NCI-H748 treated with DMSO at 0.1 percent for 48 hours (cell line): ENCODE results near the gene THAP7.

ENCODE experiments used
- DNase-seq: peaks from one replicate; lab custom pipeline; 2025; lab: John Stamatoyannopoulos, UW

THAP7 gene

DNA sequence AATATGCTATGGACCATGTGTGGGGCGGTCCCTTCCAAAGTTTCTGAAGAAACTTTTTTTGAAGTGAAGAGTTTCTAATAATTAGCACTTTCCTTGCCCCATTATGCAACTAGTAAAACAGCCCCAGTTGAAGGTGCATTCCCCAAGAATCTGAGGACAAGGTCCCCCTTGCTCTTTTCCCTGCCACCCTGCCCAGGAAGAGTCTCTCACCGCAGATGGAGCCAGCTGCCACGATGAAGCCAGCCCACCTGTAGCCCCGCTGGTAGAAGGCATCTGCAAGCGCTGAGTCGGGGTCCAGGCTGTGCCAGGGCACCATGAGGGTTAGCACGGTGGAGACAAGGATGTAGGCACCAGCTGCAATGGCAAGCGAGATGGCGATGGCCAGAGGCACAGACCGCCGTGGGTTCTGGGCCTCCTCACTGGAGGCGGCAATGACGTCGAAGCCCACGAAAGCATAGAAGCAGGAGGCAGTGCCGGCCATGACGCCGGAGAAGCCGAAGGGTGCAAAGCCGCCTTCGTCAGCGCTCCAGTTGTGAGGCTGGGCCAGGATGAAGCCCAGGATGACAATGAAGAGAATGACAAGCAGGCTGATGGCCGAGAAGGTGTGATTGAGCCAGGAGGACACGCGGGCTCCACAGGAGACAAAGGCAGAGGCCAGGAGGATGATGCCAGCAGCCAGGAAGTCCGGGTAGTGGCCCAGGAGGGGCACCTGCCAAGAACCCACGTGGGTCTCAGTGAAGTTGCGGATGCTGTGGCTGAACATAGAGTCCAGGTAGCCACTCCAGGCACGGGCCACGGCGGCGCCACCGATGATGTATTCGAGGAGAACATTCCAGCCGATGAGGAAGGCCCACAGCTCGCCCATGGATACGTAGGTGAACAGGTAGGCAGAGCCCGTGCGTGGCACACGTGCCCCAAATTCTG lies 29.0 kb upstream of the THAP7 start:
- no peak for DNase-seq

DNA sequence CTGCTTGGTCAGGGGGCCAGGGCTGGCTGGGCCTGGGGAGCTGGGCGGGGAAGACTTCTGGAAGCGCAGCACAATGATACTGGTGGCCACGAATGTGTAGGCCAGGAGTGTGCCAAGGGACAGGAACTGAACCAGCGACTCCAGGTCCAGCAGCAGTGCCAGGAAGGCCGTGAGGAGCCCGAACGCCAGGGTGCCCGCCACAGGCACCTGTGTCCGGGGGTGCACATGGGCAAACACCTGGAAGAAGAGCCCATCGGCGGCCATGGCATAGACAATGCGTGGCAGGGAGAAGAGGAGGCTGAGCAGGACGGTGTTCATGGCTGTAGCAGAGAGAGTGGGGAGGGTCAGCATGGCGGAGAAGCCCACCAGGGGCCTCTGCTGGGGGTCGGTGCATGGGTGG lies 28.1 kb upstream of the THAP7 start:
- no peak for DNase-seq

DNA sequence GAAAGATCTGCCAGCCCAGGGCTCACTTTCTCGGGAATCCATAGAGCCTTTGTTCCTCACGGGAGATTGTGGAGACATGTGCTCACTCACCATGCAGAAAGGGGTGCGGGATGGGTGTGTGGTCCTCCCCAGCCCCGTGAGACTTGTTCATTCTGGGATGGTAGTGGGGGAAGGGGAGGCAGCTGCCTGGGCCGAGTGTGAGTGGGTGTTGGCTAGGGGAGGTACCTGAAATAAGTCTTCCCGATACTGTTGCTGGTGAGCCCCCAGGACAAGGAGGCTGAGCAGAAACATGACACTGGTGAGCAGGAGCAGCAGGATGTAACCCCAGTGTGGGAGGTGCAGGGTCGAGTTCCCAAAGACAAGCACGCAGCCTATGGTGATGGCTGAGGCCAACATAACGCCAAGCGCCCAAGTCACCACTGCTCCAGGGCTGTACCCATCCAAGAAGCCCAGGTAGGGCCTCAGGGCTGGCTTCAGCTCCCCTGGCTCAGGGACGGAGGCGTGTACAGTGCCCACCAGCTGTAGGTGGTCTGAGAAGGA lies 27.6 kb upstream of the THAP7 start:
- DNase-seq: no peak

DNA sequence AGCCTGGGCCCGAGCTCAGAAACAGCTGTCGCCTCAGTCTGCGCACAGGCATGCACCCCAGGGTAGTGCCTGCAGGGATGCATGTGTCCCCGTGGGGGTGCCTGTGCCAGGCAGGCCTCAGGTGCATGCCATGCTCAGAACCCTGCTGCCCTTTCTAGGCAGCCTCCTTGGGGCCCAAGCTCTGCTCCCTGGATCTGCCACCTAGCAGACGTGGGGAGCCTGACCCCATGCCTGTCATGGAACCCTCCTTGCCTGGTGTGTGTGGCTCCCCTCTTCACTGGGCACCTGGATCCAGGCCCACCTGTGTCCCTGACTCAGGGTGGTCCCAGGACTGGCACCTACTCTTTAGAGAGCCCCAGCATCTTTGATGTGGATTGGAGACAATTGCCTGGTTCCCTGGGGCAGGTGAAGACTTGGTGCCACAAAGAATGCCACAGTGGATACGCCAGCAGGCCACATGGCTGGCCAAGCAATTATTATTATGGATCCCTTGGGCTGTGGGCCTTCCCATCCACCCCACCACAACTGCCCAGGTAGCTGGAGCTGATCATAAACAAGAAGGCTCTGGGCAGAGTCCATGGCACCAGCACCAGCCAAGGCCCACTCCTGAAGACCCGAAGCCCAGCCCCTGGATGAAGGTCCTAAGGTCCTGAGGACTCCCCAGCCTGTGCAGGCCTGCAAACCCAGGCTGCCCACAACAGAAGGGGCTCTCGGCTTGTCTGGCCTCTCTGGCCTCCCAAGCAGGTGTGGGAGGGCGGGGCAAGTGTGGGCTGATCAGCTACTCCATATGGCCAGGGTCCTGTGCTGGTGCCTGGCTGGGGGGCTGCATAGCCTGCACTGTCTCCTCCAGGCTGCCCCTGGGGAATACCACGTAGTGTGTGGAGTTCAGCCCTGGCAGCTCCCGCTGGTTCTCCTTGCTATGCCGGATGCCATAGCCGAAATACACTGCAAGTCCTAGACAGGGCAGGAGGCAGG lies 26.6 kb upstream of the THAP7 start:
- no peak for DNase-seq

DNA sequence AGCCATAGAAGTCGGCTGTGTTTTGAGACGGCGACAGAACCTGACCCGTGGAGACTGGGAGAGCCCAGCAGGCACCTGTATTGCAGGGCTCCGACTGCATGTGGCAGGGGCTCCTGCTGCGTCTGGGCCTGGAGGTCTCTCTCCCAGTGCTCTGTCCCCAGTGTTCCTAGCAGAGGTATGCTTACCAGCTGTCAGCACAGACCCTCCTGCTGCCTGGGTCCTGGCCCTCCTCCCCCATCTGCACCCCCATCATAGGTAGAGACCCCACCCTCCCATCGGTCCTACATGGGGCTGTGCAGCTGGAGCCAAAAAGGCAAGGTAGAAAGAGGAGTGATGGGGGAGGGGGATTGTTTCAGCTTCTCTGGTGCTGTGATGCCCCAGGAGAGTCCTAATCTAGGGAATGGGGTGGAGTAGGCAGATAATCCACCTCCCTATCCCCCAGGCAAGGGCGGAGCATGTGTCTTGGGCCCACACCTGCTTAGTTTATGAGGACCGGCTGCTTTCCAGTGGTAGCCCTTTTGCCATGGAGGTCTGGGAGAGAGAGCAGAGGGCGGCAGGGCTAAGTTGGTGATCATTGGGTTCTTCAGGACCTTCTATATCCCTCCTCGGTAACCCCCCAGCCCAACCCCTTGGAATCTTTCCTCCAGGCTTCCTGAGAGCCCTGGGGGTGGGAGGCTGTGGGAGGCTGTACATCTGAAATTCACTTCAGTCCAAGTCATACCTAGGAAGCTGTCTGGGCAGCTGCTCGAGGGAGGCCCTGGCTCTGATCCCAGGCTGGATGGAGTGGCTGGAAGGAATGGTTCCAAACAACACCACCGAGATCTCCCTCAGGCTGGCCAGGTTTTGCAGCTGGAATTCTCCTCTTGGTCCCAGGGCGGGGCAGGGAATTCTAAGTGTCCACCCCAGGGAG lies 25.1 kb upstream of the THAP7 start:
- no peak for DNase-seq

DNA sequence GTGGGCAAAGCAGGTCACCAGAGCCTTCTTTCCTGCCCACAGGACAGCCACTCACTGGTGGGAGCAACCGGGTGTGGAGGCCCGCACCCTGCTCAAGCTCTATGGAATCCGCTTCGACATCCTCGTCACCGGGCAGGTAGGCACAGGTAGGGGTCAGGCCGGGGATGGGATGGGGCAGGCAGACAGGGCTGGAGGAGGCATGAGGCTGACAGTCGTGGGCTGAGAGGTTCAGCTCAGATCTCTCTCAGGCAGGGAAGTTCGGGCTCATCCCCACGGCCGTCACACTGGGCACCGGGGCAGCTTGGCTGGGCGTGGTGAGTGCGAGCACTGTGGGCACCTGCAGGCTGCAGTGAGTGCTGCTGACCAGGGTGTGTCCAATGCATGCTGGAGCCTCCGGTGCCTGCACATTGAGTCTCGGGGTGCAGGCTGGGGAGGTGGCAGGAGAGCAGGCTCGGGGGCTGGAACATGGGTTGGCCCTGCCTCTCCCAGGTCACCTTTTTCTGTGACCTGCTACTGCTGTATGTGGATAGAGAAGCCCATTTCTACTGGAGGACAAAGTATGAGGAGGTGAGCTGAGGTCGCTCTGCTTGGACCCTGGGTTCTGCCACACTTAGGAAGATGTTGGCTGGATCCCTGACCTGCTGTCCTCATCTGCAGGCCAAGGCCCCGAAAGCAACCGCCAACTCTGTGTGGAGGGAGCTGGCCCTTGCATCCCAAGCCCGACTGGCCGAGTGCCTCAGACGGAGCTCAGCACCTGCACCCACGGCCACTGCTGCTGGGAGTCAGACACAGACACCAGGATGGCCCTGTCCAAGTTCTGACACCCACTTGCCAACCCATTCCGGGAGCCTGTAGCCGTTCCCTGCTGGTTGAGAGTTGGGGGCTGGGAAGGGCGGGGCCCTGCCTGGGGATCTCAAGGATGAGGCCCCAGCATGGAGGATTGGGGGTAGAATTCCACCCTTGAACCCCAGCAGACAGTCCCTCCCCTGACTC lies 24.1 kb upstream of the THAP7 start:
- no peak for DNase-seq

DNA sequence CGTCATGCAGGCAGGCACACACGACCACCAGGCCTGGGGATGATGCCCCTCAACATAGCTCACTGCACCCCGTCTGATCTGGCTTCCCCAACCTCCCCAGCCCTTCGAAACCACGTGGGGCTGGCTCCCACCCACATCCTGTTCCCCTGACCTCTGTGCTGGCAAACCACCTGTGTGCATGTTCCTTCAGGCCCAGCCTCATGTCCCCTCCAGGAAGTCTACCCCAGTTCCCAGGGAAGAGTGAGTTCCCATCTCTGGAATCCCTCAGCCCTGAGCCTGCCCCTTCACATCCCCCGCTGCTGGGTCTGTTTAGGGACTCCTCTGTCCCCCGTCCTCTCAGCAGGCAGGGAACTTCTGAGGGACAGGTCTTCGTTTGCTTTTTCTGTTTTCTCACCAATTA lies 23.3 kb upstream of the THAP7 start:
- no peak for DNase-seq

DNA sequence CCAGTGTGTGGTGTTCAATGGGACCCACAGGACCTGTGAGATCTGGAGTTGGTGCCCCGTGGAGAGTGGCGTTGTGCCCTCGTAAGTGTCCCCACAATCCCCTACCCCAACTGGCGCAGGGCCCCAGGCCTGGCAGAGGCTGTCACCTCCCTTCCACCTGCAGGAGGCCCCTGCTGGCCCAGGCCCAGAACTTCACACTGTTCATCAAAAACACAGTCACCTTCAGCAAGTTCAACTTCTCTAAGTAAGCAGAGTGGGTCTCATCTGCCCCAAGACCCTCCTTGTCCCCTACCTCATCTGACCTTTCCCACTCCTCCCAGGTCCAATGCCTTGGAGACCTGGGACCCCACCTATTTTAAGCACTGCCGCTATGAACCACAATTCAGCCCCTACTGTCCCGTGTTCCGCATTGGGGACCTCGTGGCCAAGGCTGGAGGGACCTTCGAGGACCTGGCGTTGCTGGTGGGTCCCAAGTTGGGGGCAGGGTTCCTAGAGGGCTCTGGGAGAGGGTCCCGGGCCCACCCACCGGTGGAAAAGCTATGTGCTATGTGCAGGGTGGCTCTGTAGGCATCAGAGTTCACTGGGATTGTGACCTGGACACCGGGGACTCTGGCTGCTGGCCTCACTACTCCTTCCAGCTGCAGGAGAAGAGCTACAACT lies 21.2 kb upstream of the THAP7 start:
- no peak for DNase-seq

DNA sequence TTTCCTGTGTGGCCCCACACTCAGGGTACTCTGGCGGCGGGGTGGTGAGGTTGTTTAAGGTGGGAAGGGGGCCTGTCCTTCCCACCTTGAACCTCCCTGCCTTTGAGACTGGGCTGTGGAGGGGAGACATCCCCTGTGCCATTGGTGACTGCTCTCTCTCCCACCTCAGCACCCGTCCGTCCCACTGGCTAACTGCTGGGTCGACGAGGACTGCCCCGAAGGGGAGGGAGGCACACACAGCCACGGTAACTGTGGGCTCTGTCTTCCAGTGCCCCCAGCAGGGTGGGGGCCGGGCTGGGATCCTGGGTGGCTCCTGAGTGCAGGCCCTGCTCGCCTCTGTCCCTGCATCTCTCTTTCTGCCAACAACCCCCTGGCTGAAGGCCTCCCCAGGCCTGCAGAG lies 20.6 kb upstream of the THAP7 start:
- no peak for DNase-seq

DNA sequence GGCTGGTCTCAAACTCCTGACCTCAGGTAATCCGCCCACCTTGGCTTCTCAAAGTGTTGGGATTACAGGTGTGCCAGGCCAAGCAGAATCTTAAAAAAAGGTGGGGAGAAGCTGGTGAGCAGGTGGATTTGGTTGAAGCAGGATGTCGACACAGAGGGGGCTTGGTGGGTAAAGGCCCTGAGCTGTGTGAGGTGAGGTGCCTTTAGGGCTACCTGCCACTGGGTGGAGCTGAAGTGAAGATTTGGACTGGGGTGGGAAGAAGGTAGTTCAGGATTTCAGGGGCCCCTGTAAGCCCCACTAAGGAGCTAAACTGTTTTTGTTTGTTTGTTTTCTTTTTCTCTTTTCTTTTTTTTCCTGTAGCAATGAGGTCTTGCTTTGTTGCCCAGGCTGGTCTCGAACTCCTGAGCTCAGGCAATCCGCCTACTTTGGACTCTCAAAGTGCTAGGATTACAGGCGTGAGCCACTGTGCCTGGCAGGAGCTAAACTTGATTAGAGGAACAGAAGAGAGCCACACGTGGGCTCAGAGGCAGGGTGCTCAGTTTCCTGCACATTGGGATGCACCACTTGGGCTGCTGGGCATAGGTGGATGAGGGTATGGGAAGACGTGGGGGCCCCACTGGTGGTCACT lies 19.0 kb upstream of the THAP7 start:
- peak; percentile 2 for DNase-seq

DNA sequence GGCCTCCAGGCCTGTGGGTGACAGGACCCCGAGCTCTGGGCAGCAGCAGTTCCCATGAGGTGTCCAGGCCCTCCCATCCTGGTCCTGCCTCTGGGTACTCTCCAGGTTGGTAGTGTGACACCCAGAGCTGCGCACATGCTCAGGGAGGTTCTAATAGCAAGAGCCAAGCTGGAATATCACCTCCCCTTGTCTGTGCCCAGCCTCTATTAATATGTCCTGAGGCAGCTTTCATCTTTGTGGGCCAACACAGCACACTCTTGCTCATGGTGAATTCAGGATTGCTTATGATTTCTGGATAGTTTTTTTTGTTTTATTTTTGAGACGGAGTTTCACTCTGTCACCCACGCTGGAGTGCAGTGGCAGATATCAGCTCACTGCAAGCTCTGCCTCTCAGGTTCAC lies 16.4 kb upstream of the THAP7 start:
- DNase-seq: no peak

DNA sequence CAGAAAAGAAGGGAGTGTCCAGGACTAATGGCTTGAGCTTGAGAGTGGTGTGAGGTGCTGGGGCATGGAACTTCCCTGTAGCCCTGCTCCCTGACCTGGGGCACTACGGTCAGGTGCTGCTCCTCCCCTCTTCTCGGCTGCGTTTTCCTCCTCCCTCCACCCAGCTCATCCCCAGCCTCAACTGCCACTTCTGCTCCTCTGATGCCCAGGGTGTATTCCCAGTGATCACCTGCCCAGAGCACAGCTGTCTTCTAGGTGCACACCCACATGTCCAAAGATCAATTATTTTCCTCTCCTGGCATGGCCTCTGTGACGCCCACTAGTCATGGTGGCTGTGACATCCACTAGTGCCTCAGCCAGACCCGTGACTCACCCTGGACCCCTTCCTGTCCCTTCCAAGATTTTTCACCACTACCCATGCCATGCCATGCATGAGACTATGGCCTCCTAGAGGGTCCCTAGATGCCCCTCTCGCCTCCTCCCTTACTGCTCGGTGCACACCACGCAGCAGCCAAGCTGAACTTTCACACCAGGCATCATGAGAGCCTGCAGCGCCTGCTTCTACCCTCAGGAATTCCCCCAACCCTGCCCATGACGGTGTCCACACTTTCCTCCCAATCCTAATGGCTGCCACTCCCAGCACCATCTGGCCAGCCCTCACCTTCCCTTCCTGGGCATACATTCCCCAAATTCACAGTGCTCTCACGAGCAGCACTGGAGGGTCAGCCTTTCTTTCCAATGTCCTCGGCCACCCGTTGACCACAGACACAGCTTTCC lies 14.9 kb upstream of the THAP7 start:
- no peak for DNase-seq

DNA sequence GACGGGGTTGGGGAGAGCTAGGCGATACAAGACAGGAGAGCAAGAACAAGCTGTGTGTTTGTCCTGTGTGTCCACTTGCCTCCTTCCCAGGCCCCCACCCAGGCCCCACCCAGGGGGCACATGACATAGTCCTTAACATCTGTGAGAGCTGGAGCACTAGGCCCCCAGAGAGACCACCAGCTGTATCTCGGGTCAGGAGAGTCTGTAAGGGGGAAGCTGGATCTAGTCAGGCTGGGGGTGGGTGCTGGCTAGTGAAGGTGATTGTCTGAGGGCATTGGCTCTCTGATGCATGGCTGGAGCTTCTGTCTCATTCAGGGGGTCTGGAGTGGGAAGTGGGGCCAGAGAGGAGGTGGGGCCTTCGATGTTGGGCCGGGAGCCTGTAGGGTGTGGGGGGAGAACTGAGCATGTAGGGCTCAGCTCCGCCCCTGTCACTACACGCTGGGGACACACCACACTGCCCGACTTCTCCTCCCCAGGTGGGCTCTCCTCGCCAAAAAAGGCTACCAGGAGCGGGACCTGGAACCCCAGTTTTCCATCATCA lies 13.6 kb upstream of the THAP7 start:
- DNase-seq: no peak

DNA sequence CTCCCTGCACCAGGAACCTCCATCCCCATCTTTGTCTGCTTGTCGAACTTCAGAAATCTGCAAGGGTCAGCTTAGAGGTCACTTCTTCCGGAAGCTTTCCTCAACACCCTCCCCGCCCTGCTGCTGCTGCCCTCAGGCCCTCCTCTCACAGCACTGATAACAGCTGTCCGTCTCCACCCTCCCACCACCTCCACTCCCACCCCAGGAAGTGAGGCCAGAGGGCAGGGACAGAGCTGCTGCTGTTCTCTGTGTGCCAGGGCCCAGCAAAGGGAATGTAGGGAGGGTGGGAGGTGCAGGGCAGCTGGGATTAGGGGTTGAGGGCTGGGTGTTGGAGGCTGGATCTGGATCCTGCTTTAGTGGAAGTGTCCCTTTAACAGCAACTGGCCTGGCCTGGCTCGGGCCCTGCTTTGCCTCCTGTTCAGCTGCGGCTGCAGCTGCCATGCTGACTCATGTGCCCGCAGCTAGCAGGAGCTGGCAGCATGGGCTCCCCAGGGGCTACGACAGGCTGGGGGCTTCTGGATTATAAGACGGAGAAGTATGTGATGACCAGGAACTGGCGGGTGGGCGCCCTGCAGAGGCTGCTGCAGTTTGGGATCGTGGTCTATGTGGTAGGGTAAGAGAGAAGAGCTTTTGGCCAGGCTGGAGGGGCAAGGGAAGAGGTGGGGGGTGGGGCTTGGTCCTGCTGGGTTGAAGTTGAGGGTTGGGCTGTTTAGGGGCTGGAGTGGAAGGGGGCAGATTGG lies 13.0 kb upstream of the THAP7 start, which contains the start of gene P2RX6:
P2RX6 (plus strand) TSS at position 440 of the 740 bp plus-strand sequence; CDS start at position 450, 10 bp downstream.
- DNase-seq: no peak

DNA sequence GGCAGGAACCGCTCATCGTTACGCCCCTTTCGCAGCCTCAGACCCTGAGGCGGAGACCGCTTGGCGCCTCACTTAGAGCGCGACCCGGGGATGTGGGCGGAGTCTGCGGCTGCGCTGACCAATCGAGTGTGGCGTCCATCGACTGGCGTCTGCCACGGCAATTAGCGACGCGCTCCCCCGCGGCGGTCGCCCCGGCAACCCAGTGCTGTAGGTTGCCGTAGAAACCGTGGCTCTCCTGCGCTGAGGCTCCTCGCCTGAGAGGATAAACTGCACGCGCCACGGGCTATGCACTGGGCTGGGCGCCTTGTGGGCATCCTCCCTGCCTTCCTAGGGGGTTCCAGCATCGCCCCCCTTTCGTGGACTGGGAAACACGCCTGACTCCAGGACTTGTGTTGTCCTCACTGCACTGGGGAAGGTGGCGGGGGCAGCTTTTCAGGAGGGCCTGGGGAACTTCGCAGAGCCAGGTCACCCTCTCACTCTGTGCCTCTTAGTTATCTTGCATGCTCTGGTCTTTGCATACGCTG lies 12.3 kb upstream of the THAP7 start:
- DNase-seq: peak; percentile 78

DNA sequence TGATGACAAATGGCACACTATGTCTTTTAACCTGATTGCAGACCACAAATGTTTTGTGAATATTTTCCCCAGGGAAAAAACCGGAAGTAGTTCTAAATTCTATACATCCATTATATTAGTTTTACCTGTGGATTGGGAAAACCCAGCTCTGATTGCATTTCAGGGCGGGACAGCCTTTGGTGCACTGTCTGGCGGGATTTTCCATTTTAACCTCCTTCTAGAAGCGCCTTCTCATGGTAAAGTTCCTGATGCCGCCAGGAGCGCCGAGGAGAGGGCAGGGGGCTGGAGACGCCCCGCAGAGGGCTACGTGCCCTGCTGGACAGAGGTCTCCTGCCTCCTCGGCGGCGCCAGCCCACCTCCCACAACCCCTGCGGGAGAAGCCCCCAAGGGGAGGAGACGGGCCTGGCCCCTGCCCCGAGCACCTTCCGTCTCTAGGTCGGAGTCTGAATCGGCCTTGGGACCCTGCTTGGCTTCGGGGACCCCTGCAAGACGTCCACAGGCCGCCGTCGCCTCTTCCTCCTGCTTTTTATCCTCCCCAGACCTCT lies 11.8 kb upstream of the THAP7 start:
- DNase-seq: no peak
